ENCODE data around the gene CNTNAP2.

The CNTNAP2 gene

GRCh38 chr7:148201992-148202391 lies 2085.4 kb downstream of the CNTNAP2 start:
- TF ChIP-seq ZNF274 (IDR thresholded peaks at IDR 0.05; ENCODE audit: low read depth, low read length) (no peak), YY1 (IDR thresholded peaks at IDR 0.05; ENCODE audit: insufficient read depth, insufficient read length) (no peak), SUZ12 (IDR thresholded peaks at IDR 0.05; ENCODE audit: extremely low read depth, insufficient read depth, insufficient read length) (no peak)
- Histone ChIP-seq H3K4me3 (ENCODE audit: insufficient read length, low read depth) (no peak overlapping the region), H3K9me3 (ENCODE audit: insufficient read depth, low read length) (no peaks in the 10 kb centered on the region), H3K36me3 (ENCODE audit: insufficient read depth, insufficient read length, low read length) (no peaks in the 10 kb centered on the region), H3K9ac (ENCODE audit: insufficient read length, low read depth) (no peak overlapping the region), H3K4me1 (ENCODE audit: insufficient read depth, insufficient read length) (no peaks in the 10 kb centered on the region), H3K27me3 (ENCODE audit: insufficient read depth, insufficient read length) (no peaks in the 10 kb centered on the region)
- no peak for DNase-seq (ENCODE audit: low read depth, low spot score)

DNA sequence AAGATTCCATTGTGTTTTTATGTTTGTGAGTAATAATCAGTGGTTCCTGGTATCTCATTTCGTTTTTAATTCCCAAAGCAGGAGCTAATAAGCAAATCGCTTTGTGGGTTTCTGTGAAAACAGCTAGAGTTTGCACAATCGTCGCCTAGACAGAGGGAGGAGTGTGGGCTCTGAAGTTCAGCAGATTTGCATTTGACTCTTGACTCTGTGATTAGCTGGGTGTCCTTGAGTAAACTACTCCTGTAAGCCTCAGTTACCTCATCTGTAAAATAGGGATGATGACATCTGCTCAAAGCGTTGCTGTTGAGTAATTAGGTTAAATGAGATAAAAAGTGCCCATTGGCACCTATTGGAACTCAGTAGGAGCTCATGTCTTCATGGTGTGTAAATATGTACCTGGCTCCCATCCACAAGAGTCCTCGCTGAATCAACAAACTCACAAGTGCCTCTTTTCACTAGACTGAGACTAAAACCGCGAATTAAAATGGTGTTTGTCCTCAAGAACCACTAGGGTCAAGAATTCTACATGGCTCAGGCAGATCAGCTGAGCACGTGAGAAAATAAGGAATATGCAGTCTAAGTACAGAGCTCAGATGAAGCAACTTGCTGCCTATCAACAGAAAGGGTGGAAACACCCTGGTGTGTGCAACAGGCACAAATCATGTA lies 2088.2 kb downstream of the CNTNAP2 start:
- H3K4me3 ChIP-seq (ENCODE audit: insufficient read length, low read depth) = no peak overlapping the region
- no peak overlapping the region for H3K9ac ChIP-seq (ENCODE audit: insufficient read length, low read depth)
- no peaks in the 10 kb centered on the region for H3K4me1 ChIP-seq (ENCODE audit: insufficient read depth, insufficient read length)
- TF ChIP-seq SUZ12 (IDR thresholded peaks at IDR 0.05; ENCODE audit: extremely low read depth, insufficient read depth, insufficient read length) = no peak
- TF ChIP-seq YY1 (IDR thresholded peaks at IDR 0.05; ENCODE audit: insufficient read depth, insufficient read length) = no peak
- TF ChIP-seq ZNF274 (IDR thresholded peaks at IDR 0.05; ENCODE audit: low read depth, low read length) = no peak
- H3K27me3 ChIP-seq (ENCODE audit: insufficient read depth, insufficient read length) = no peaks in the 10 kb centered on the region
- H3K36me3 ChIP-seq (ENCODE audit: insufficient read depth, insufficient read length, low read length) = no peaks in the 10 kb centered on the region
- no peak for DNase-seq (ENCODE audit: low read depth, low spot score)
- no peaks in the 10 kb centered on the region for H3K9me3 ChIP-seq (ENCODE audit: insufficient read depth, low read length)

DNA sequence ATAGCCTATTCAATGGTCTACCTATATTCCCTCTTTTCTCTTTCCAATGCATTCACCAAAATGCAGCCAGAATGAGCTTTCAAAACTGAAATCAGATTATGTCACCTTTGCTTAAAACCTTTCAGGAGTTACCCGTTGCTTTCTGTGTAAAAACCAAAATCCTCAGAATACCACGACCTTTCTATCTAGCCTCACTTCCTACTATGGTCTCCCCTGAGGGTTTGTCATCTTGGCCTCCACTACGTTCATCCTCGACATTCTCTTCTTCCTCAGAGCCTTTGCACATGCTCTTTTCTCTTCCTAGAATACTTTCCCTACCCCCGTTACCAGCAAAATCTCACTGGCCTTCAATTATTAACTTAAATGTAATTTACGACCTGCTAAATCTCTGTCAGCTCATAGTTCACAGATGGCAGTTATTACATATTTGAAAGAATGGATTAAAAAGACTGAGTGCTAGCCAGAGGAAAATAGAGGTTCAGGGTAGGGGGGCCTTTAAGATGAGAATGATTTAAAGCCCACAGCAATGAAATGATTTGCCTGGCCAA lies 2093.1 kb downstream of the CNTNAP2 start:
- H3K27me3 ChIP-seq (ENCODE audit: insufficient read depth, insufficient read length) = no peaks in the 10 kb centered on the region
- H3K9ac ChIP-seq (ENCODE audit: insufficient read length, low read depth) = no peak overlapping the region
- DNase-seq (ENCODE audit: low read depth, low spot score) = no peak
- H3K9me3 ChIP-seq (ENCODE audit: insufficient read depth, low read length) = no peaks in the 10 kb centered on the region
- H3K4me3 ChIP-seq (ENCODE audit: insufficient read length, low read depth) = no peak overlapping the region
- no peaks in the 10 kb centered on the region for H3K4me1 ChIP-seq (ENCODE audit: insufficient read depth, insufficient read length)
- H3K36me3 ChIP-seq (ENCODE audit: insufficient read depth, insufficient read length, low read length) = no peaks in the 10 kb centered on the region
- no peak for TF ChIP-seq SUZ12 (IDR thresholded peaks at IDR 0.05; ENCODE audit: extremely low read depth, insufficient read depth, insufficient read length)
- TF ChIP-seq ZNF274 (IDR thresholded peaks at IDR 0.05; ENCODE audit: low read depth, low read length) = no peak

DNA sequence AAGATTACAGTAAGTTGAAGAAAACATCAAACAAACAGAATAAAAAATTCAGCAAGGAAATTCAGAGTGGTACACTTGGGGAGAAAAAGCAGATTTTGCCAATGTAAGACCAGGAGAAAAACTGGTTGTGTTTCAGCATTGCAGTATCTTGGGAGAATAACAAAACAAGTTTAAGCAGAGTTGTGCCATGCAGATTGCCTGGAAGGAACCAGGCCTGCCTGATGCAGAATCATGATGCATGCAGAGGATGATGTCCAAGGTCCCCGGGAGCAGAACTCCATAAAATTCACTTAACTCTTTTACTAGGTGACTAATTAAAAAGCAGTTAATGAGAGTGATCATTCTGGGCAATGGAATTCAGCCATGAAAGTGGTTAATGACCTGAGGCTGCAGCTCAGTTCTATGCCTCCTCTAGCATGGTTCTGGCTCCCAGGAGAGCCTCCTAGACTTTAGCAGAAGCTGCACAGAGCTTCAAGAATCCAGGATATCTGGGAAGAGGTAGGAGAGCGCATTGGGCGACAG lies 2094.3 kb downstream of the CNTNAP2 start:
- Histone ChIP-seq H3K36me3 (ENCODE audit: insufficient read depth, insufficient read length, low read length) (no peaks in the 10 kb centered on the region), H3K9me3 (ENCODE audit: insufficient read depth, low read length) (no peaks in the 10 kb centered on the region), H3K27me3 (ENCODE audit: insufficient read depth, insufficient read length) (no peaks in the 10 kb centered on the region), H3K4me3 (ENCODE audit: insufficient read length, low read depth) (no peak overlapping the region), H3K4me1 (ENCODE audit: insufficient read depth, insufficient read length) (no peaks in the 10 kb centered on the region), H3K9ac (ENCODE audit: insufficient read length, low read depth) (no peak overlapping the region)
- DNase-seq (ENCODE audit: low read depth, low spot score) = no peak
- TF ChIP-seq ZNF274 (IDR thresholded peaks at IDR 0.05; ENCODE audit: low read depth, low read length) = no peak
- no peak for TF ChIP-seq YY1 (IDR thresholded peaks at IDR 0.05; ENCODE audit: insufficient read depth, insufficient read length)
- no peak for TF ChIP-seq SUZ12 (IDR thresholded peaks at IDR 0.05; ENCODE audit: extremely low read depth, insufficient read depth, insufficient read length)

DNA sequence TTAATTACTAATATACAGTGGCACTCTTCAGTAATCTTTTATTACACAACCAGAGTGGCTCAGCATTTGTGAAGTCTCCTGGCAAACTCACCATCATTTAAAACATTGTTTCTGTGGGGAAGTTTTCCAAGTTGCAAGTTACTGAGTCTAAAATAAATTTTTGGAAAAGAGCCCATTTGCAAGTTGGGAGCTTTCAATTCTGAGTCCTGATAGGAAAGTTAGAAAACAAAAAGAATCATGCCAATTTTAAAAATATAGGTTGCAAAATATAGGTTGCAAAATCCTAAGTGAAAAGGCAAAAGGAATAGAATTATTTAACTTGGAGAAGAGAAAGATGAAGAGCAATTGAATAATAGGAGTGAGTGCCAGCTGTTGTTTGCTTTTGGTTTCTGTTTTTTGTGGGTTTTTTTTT lies 2095.1 kb downstream of the CNTNAP2 start:
- Histone ChIP-seq H3K9ac (ENCODE audit: insufficient read length, low read depth) (no peak overlapping the region), H3K4me1 (ENCODE audit: insufficient read depth, insufficient read length) (no peaks in the 10 kb centered on the region), H3K9me3 (ENCODE audit: insufficient read depth, low read length) (no peaks in the 10 kb centered on the region), H3K27me3 (ENCODE audit: insufficient read depth, insufficient read length) (no peaks in the 10 kb centered on the region), H3K36me3 (ENCODE audit: insufficient read depth, insufficient read length, low read length) (no peaks in the 10 kb centered on the region), H3K4me3 (ENCODE audit: insufficient read length, low read depth) (no peak overlapping the region)
- DNase-seq (ENCODE audit: low read depth, low spot score) = no peak
- TF ChIP-seq ZNF274 (IDR thresholded peaks at IDR 0.05; ENCODE audit: low read depth, low read length) (no peak), YY1 (IDR thresholded peaks at IDR 0.05; ENCODE audit: insufficient read depth, insufficient read length) (no peak), SUZ12 (IDR thresholded peaks at IDR 0.05; ENCODE audit: extremely low read depth, insufficient read depth, insufficient read length) (no peak)

GRCh38 chr7:148212731-148213130 lies 2096.1 kb downstream of the CNTNAP2 start:
- Histone ChIP-seq H3K27me3 (ENCODE audit: insufficient read depth, insufficient read length) (no peaks in the 10 kb centered on the region), H3K36me3 (ENCODE audit: insufficient read depth, insufficient read length, low read length) (no peaks in the 10 kb centered on the region), H3K4me3 (ENCODE audit: insufficient read length, low read depth) (no peak overlapping the region), H3K9me3 (ENCODE audit: insufficient read depth, low read length) (no peaks in the 10 kb centered on the region), H3K9ac (ENCODE audit: insufficient read length, low read depth) (no peak overlapping the region), H3K4me1 (ENCODE audit: insufficient read depth, insufficient read length) (no peaks in the 10 kb centered on the region)
- DNase-seq (ENCODE audit: low read depth, low spot score) = no peak
- no peak for TF ChIP-seq SUZ12 (IDR thresholded peaks at IDR 0.05; ENCODE audit: extremely low read depth, insufficient read depth, insufficient read length)
- no peak for TF ChIP-seq ZNF274 (IDR thresholded peaks at IDR 0.05; ENCODE audit: low read depth, low read length)
- TF ChIP-seq YY1 (IDR thresholded peaks at IDR 0.05; ENCODE audit: insufficient read depth, insufficient read length) = no peak

GRCh38 chr7:148214101-148214500 lies 2097.5 kb downstream of the CNTNAP2 start:
- H3K27me3 ChIP-seq (ENCODE audit: insufficient read depth, insufficient read length) = no peaks in the 10 kb centered on the region
- H3K36me3 ChIP-seq (ENCODE audit: insufficient read depth, insufficient read length, low read length) = no peaks in the 10 kb centered on the region
- no peak overlapping the region for H3K4me3 ChIP-seq (ENCODE audit: insufficient read length, low read depth)
- H3K9me3 ChIP-seq (ENCODE audit: insufficient read depth, low read length) = no peaks in the 10 kb centered on the region
- no peaks in the 10 kb centered on the region for H3K4me1 ChIP-seq (ENCODE audit: insufficient read depth, insufficient read length)
- TF ChIP-seq ZNF274 (IDR thresholded peaks at IDR 0.05; ENCODE audit: low read depth, low read length) = no peak
- no peak for DNase-seq (ENCODE audit: low read depth, low spot score)
- no peak overlapping the region for H3K9ac ChIP-seq (ENCODE audit: insufficient read length, low read depth)
